Measurements from ENCODE around the gene ZBTB7A.

The ZBTB7A gene

DNA sequence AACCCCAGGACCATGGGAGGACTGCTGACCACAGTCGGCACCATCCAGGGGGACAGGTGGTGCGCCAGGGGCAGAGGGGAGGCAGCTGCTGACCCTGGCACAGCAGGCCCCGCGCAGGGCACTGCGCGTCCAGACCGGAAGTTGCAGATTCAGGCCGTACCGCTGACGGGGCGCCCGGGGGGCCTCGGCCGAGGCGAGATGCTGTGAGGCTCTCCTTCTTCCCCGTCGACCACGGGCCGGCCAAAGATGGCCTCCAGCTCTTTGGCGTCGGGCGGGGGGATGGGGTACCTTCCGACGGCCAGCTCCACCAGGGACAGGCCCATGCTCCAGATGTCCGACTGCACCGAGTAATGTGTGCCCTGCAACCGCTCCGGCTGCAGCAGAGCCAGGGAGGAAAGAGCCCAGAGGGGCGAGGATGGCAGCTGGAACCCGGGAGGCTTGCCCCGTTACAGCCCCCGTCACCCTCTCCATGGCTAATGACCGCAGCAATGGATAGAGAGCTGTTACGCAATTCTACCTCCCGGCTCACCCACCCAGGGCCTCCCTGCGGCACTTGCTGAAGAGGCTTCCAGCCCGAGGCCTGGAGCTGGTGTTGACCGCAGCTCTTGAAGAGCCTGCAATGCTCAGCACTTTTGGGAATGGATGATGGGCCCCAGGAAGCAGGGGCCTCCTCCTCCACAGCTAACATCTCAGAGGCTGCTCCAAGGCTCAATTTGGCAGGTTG lies 32.5 kb upstream of the ZBTB7A start:
- in situ Hi-C loops (cut with MboI; ENCODE audit: low sequenced_read_pairs, unreplicated experiment) = no loop called here
- TF ChIP-seq CTCF (IDR thresholded peaks at IDR 0.05; ENCODE audit: borderline replicate concordance, control extremely low read depth, extremely low read depth, insufficient read depth, missing control alignments) = no peak
- no peak for DNase-seq (ENCODE audit: low spot score)

DNA sequence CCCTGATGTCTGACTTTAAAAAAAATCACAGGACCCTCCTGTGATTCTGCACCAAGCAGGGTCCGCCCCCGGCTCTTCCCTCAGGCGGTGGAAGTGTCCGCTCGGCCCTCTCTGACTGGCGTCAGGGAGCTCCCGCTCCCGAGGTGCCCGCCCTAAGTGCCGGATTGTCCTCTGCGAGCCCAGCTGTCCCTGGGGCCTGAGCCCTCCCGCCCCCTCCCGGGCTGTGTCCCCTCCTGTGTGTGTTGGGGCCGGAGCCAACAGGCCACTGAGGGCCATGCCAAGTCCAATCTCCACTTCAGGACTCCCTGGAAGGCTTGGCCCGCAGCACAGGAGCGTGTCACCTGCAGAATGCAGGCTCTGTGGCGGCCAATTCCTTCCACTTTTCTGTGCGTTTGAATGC lies 31.8 kb upstream of the ZBTB7A start:
- no peak for TF ChIP-seq CTCF (IDR thresholded peaks at IDR 0.05; ENCODE audit: borderline replicate concordance, control extremely low read depth, extremely low read depth, insufficient read depth, missing control alignments)
- DNase-seq (ENCODE audit: low spot score) = no peak
- in situ Hi-C loops (cut with MboI; ENCODE audit: low sequenced_read_pairs, unreplicated experiment) = no loop called here

DNA sequence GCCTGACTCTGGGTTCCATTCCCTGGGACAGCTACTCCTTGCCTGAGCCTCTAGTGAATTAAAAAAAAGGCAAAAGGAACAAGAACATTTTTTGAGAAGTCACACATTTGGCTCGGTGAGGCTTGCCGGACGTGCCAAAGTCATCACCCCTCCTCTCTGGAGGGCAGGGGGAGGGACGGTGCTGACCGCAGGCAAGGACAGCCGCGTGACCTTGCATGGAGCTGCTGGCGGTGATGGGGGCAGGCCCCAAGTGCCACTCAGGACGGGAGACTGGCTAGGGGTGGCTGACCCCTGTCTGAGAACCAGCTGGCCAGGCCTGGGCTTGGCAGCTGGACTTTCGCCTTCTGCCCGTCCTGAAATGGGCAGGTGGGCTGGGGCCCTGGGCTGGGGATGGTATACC lies 30.8 kb upstream of the ZBTB7A start:
- in situ Hi-C loops (cut with MboI; ENCODE audit: low sequenced_read_pairs, unreplicated experiment) = no loop called here
- TF ChIP-seq CTCF (IDR thresholded peaks at IDR 0.05; ENCODE audit: borderline replicate concordance, control extremely low read depth, extremely low read depth, insufficient read depth, missing control alignments) = no peak
- DNase-seq (ENCODE audit: low spot score) = no peak

DNA sequence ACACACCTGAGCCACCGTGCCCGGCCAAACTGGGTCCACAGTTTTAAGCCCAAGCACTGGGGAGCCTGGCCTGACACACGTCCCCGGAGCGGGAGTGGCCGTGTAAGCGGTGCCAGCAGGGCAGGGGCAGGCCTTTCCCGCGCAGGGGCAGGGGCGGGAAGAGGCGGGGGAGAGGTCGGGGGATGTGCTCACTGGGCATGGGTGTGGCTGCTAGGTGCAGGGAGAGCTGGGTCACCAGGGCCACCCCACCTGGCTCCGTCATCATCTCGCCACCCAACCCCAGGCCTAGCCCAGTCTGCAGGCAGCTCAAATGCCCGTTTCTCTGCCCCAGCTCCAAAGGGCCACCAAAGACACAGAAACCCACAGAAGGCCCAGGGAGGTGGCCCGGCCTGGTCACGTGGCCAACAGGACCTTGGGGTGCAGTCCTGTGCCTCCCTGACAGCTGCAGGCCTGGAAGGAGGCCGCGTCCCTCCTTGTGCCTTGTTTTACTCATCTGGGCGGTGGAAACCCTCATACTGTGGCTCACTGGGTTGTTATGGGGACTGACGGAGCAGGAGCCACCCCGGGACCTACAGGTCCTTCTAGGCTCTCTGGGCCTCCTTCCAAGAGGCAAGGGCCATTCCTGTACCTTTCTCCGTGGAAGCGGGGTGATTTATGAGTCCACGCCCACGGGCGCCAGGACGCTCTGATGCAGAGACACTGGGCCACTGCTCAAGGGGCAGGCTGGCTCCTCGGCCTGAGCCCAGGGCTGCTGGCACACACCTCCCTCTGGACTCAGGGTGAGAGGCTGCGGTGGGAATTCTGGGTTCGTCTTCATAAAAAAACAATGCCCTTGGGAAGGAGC lies 29.6 kb upstream of the ZBTB7A start:
- TF ChIP-seq CTCF (IDR thresholded peaks at IDR 0.05; ENCODE audit: borderline replicate concordance, control extremely low read depth, extremely low read depth, insufficient read depth, missing control alignments) = no peak
- in situ Hi-C loops (cut with MboI; ENCODE audit: low sequenced_read_pairs, unreplicated experiment) = no loop called here
- no peak for DNase-seq (ENCODE audit: low spot score)

GRCh38 chr19:4095488-4095844 lies 28.8 kb upstream of the ZBTB7A start:
- no peak for TF ChIP-seq CTCF (IDR thresholded peaks at IDR 0.05; ENCODE audit: borderline replicate concordance, control extremely low read depth, extremely low read depth, insufficient read depth, missing control alignments)
- DNase-seq (ENCODE audit: low spot score) = no peak
- in situ Hi-C loops (cut with MboI; ENCODE audit: low sequenced_read_pairs, unreplicated experiment) = no loop called here

DNA sequence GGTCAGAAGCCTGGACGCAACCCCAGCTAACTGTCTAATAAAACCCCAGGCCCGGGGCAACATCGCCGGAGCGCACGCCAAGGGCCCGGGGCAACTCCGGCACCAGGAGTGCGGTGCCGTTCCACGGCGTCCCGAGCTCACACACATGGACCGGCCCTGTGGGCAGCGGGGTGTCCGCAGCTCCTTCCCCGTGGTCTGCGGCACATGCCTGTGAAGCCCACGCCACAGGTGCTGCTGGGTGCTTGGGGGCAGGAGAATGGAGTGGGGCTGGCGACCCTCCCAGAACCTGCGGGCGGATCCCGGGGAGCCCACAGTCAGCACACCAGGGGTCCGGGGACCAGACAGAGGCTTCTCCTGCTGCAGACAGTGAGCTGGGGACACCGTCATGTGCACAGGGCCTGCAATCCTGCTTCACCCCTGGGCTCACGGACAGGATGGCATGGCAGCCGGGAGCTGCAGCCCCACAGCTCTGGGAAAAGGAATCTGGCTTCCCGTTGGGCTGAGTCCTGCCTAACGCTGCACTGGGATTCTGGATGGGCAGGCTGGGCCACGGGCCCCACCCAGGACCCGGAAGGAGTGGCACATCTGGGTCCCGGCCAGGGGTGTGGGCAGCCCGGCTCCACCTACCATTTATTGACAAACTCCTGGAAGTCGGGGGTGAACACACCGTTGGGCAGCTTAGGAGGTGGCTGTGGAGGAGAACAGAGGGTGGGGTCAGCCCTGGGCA lies 28.2 kb upstream of the ZBTB7A start:
- DNase-seq (ENCODE audit: low spot score) = peak; percentile 29
- in situ Hi-C loops (cut with MboI; ENCODE audit: low sequenced_read_pairs, unreplicated experiment) = no loop called here
- no peak for TF ChIP-seq CTCF (IDR thresholded peaks at IDR 0.05; ENCODE audit: borderline replicate concordance, control extremely low read depth, extremely low read depth, insufficient read depth, missing control alignments)

Measured in GM13976 (cell line).